Immature natural killer cell (primary cell): ENCODE data around the gene ENTHD1. TPM values are rescaled to one million over a fixed set of nuclear protein-coding genes. Genes with fewer than 3 reads are reported as not detected.

Experiments used
- DNase-seq, 3 donors: peaks; one replicate each; pipeline ENCODE4 v3.0.0; 2022; ENCODE audit warnings: mixed read lengths in 1 of 3
- H3K27ac Mint-ChIP-seq, 6 donors: one replicate each; pipeline ENCODE4 v1.8.0; 2020; ENCODE audit warnings: mixed read lengths in 6 of 6, mild to moderate bottlenecking in 5 of 6, inconsistent platforms in 4 of 6, moderate library complexity in 3 of 6
- H3K27me3 Mint-ChIP-seq, 3 donors: one replicate each; pipeline ENCODE4 v1.8.0; 2020 to 2021; ENCODE audit warnings: low read depth in 3 of 3, mild to moderate bottlenecking in 3 of 3, mixed read lengths in 3 of 3, moderate library complexity in 3 of 3, inconsistent platforms in 1 of 3
- H3K36me3 Mint-ChIP-seq, 3 donors: one replicate each; pipeline ENCODE4 v1.8.0; 2020; ENCODE audit warnings: mixed read lengths in 3 of 3, inconsistent platforms in 2 of 3, mild to moderate bottlenecking in 2 of 3
- H3K4me1 Mint-ChIP-seq, 2 donors: one replicate each; pipeline ENCODE4 v1.8.0; 2020; ENCODE audit warnings: inconsistent platforms in 2 of 2, mild to moderate bottlenecking in 2 of 2, mixed read lengths in 2 of 2, moderate library complexity in 1 of 2
- H3K4me3 Mint-ChIP-seq, 5 donors: one replicate each; pipeline ENCODE4 v1.8.0; 2020; ENCODE audit warnings: mild to moderate bottlenecking in 5 of 5, mixed read lengths in 5 of 5, inconsistent platforms in 3 of 5, moderate library complexity in 3 of 5
- H3K9me3 Mint-ChIP-seq, 6 donors: one replicate each; pipeline ENCODE4 v1.8.0; 2020; ENCODE audit warnings: mild to moderate bottlenecking in 6 of 6, mixed read lengths in 6 of 6, inconsistent platforms in 4 of 6, moderate library complexity in 3 of 6
- polyA plus RNA-seq, 3 donors: library from polyadenylated mRNA; unstranded; fragments of 300-500 nt; fragmentation: Illumina TruSeq; gene quantifications; one replicate each; pipeline ENCODE4 v1.2.3, GENCODE V29; 2021

ENTHD1 gene
- polyA plus RNA-seq, 3 donors from 2014 or later: not detected

GRCh38 chr22:39839917-39840510 is 53.5 kb downstream of the ENTHD1 start:
- Mint-ChIP-seq H3K36me3 (no peaks in the 10 kb centered on the region), H3K27me3 (peaks cover 0 to 3% (median 2%) of the 10 kb centered on the region in 3 donors), H3K4me1 (peaks cover 0 to 9% of the 10 kb centered on the region in 2 donors), H3K4me3 (no peak overlapping the region), H3K27ac (no peak overlapping the region), H3K9me3 (no peaks in the 10 kb centered on the region)
- peak in 1 of 3 donors; percentile 11 for DNase-seq

GRCh38 chr22:39839204-39839603 is 54.4 kb downstream of the ENTHD1 start:
- no peaks in the 10 kb centered on the region for H3K36me3 Mint-ChIP-seq
- peaks cover 0 to 9% of the 10 kb centered on the region in 2 donors for H3K4me1 Mint-ChIP-seq
- no peaks in the 10 kb centered on the region for H3K9me3 Mint-ChIP-seq
- peaks cover 2 to 3% (median 3%) of the 10 kb centered on the region in 3 donors for H3K27me3 Mint-ChIP-seq
- no peak overlapping the region for H3K27ac Mint-ChIP-seq
- H3K4me3 Mint-ChIP-seq: no peak overlapping the region
- no peak for DNase-seq

GRCh38 chr22:39833610-39834009 is 60.0 kb downstream of the ENTHD1 start:
- Mint-ChIP-seq H3K36me3 (no peaks in the 10 kb centered on the region), H3K4me1 (no peaks in the 10 kb centered on the region)

DNA sequence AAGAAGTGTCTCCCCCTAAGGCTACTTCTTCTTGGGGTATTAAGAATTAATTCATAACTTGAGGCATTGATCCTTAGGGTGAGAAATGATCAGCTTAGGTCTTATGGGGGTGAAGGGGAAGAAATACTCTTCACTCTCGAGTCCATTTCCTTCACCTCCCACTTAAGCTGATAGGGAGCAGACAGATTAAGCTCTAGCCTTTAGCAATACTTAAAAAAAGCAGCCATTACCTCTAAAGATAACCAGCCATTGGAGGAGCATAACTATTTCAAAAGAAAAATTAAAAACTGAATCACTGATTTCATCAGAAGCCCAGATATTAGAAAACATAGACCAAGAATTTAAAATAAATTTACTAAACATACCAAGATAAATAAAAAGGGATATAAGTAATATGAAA is 60.5 kb downstream of the ENTHD1 start:
- H3K27ac Mint-ChIP-seq: no peak overlapping the region
- H3K9me3 Mint-ChIP-seq: no peaks in the 10 kb centered on the region
- H3K4me1 Mint-ChIP-seq: no peaks in the 10 kb centered on the region
- H3K27me3 Mint-ChIP-seq: peaks cover 4 to 7% (median 6%) of the 10 kb centered on the region in 3 donors
- no peak for DNase-seq
- H3K4me3 Mint-ChIP-seq: no peak overlapping the region
- H3K36me3 Mint-ChIP-seq: no peaks in the 10 kb centered on the region

More at GRCh38 chr22:39833610-39834009, 60.0 kb downstream of the ENTHD1 start:
- Mint-ChIP-seq H3K27ac (no peak overlapping the region), H3K4me3 (no peak overlapping the region), H3K9me3 (no peaks in the 10 kb centered on the region), H3K27me3 (peaks cover 4 to 7% (median 6%) of the 10 kb centered on the region in 3 donors)
- DNase-seq: no peak

GRCh38 chr22:39832627-39833074 is 60.9 kb downstream of the ENTHD1 start:
- Mint-ChIP-seq H3K4me3 (no peak overlapping the region), H3K27me3 (peaks cover 4 to 7% (median 6%) of the 10 kb centered on the region in 3 donors), H3K36me3 (no peaks in the 10 kb centered on the region), H3K4me1 (no peaks in the 10 kb centered on the region), H3K27ac (no peak overlapping the region), H3K9me3 (no peaks in the 10 kb centered on the region)
- no peak for DNase-seq

GRCh38 chr22:39825661-39826102 is 67.9 kb downstream of the ENTHD1 start:
- Mint-ChIP-seq H3K36me3 (no peaks in the 10 kb centered on the region), H3K27ac (no peak overlapping the region), H3K4me3 (no peak overlapping the region), H3K27me3 (peaks cover 2 to 4% (median 2%) of the 10 kb centered on the region in 3 donors), H3K9me3 (no peaks in the 10 kb centered on the region), H3K4me1 (no peaks in the 10 kb centered on the region)
- no peak for DNase-seq

DNA sequence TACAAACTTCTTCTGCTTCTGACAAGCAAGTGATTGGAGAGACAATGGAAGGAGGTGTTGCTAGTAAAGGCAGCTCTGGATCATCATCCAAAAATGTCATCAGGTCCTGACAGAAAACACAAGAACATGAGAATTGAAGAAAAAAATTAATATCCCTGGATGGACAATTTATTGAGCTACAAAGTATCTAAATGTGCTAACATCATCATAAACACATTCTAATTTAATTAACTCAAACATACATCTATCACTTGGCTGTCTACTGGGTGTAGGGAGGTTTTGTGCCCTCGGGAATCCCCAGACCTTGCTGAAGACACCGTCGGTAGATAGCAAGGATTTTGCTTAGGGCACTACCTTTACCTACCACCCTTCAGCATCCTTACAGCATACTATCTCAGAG is 72.6 kb downstream of the ENTHD1 start:
- Mint-ChIP-seq H3K9me3 (no peaks in the 10 kb centered on the region), H3K27ac (no peak overlapping the region), H3K27me3 (peaks cover 0 to 8% (median 3%) of the 10 kb centered on the region in 3 donors), H3K4me3 (no peak overlapping the region), H3K4me1 (no peaks in the 10 kb centered on the region), H3K36me3 (no peaks in the 10 kb centered on the region)
- no peak for DNase-seq

GRCh38 chr22:39820256-39820655 is 73.3 kb downstream of the ENTHD1 start:
- H3K9me3 Mint-ChIP-seq: no peaks in the 10 kb centered on the region
- no peaks in the 10 kb centered on the region for H3K4me1 Mint-ChIP-seq
- no peak overlapping the region for H3K4me3 Mint-ChIP-seq
- DNase-seq: no peak
- no peaks in the 10 kb centered on the region for H3K36me3 Mint-ChIP-seq
- H3K27ac Mint-ChIP-seq: no peak overlapping the region
- peaks cover 0 to 7% (median 0%) of the 10 kb centered on the region in 3 donors for H3K27me3 Mint-ChIP-seq

DNA sequence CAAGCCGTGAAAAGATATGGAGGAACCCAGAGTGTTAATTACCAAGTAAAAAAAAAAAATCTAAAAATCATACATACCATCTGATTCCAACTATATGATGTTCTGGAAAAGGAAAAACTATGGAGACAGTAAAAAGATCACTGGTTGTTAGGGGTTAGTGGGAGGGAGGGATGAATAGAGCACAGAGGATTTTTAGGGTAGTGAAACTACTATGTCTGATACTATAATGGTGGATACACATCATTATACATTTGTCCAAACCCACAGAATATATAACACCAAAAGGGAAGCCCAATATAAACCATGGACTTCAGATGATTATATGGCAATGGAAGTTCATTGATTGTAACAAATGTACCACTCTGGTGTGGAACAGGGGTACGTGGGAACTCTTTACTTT is 74.1 kb downstream of the ENTHD1 start:
- peaks cover 0 to 7% (median 0%) of the 10 kb centered on the region in 3 donors for H3K27me3 Mint-ChIP-seq
- no peak for DNase-seq
- no peaks in the 10 kb centered on the region for H3K4me1 Mint-ChIP-seq
- no peaks in the 10 kb centered on the region for H3K9me3 Mint-ChIP-seq
- no peak overlapping the region for H3K4me3 Mint-ChIP-seq
- H3K36me3 Mint-ChIP-seq: no peaks in the 10 kb centered on the region
- H3K27ac Mint-ChIP-seq: no peak overlapping the region

- Mint-ChIP-seq H3K4me3 (no peak overlapping the region), H3K9me3 (no peaks in the 10 kb centered on the region), H3K4me1 (no peaks in the 10 kb centered on the region), H3K27ac (no peak overlapping the region), H3K36me3 (no peaks in the 10 kb centered on the region), H3K27me3 (peaks cover 0 to 7% (median 3%) of the 10 kb centered on the region in 3 donors)
- no peak for DNase-seq
Observed at GRCh38 chr22:39818094-39818493, 75.5 kb downstream of the ENTHD1 start.

DNA sequence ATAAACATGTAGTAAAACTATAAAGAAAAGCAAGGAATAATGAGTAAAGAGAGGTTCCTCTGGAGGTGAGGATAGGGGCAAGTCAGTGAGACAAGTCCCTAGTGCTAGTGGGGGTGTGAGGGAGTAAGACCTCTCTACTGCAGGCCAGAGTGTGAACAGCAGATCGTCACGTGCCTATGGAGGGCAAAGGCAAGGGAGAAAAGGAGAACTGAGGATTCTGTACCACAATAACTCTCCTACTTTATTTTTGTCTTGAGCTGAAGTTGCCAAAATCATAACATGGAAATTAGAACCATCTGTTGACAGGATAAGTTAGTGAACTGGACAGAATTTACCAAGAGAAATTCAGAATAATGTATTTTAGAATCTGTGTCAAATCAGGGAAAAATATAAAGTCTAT is 77.6 kb downstream of the ENTHD1 start:
- H3K27me3 Mint-ChIP-seq: peaks cover 2 to 7% (median 3%) of the 10 kb centered on the region in 3 donors
- H3K9me3 Mint-ChIP-seq: no peaks in the 10 kb centered on the region
- H3K27ac Mint-ChIP-seq: no peak overlapping the region
- H3K4me1 Mint-ChIP-seq: no peaks in the 10 kb centered on the region
- no peaks in the 10 kb centered on the region for H3K36me3 Mint-ChIP-seq
- DNase-seq: no peak
- no peak overlapping the region for H3K4me3 Mint-ChIP-seq

- no peaks in the 10 kb centered on the region for H3K4me1 Mint-ChIP-seq
- H3K9me3 Mint-ChIP-seq: no peaks in the 10 kb centered on the region
- no peak overlapping the region for H3K27ac Mint-ChIP-seq
- no peak for DNase-seq
- no peak overlapping the region for H3K4me3 Mint-ChIP-seq
- H3K36me3 Mint-ChIP-seq: no peaks in the 10 kb centered on the region
- H3K27me3 Mint-ChIP-seq: peaks cover 2 to 4% (median 3%) of the 10 kb centered on the region in 3 donors
Observed at GRCh38 chr22:39814899-39815298, 78.7 kb downstream of the ENTHD1 start.

DNA sequence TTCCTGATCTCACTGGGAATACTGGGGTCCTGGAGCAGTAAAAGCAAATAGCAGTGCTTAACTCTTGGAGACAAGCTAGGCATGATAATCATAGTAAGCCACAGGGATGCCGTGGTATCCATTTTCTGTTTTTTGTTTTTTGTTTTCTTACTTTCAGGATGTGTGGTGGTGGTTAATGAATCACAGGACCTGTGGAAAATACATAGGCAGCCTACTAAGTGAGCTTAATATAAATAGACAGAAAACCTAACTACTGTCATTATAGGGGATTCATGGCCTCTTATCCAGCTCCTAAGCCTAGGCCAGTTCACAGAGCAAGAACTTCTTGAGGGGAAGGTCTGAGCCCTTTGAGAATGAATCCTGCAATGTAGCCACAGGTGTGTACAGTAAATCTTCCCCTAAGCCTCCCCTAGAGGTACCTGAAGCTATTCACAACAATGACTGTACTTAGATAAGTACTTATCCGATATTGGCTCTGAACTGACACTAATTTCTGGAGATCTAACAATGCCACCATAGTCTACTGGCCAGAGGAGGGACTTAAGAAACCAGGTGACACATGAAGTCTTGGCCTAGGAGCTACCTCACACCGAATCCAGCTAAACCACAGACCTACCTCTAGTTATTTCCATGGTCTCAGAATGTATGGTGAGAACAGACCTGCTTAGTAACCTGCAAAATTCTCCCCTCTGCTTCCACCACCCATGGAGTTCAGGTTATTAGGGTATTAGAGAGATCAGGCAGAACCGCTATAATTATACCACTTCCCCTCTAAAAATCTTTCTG is 83.6 kb downstream of the ENTHD1 start:
- Mint-ChIP-seq H3K9me3 (no peaks in the 10 kb centered on the region), H3K36me3 (no peaks in the 10 kb centered on the region), H3K4me3 (no peak overlapping the region), H3K4me1 (no peaks in the 10 kb centered on the region), H3K27me3 (peaks cover 1 to 10% (median 2%) of the 10 kb centered on the region in 3 donors), H3K27ac (no peak overlapping the region)
- no peak for DNase-seq

- DNase-seq: peak in 1 of 3 donors; percentile 7
- Mint-ChIP-seq H3K4me3 (no peak overlapping the region), H3K27ac (no peak overlapping the region), H3K9me3 (no peaks in the 10 kb centered on the region), H3K27me3 (peaks cover 3 to 17% (median 5%) of the 10 kb centered on the region in 3 donors), H3K36me3 (no peaks in the 10 kb centered on the region), H3K4me1 (no peaks in the 10 kb centered on the region)
Observed at GRCh38 chr22:39808081-39808480, 85.5 kb downstream of the ENTHD1 start.
